A673 (cell line): ENCODE data around the gene TUBA3E.

Experiments
- CTCF ChIP-seq: fragments of 300-800, 200-600 bp; sonication (generic); conservative IDR thresholded peaks from 2 replicates; pipeline ENCODE4 v1.5.1; 2017; ENCODE audit warnings: low read depth, mild to moderate bottlenecking, antibody characterized with exemption, low read length, moderate library complexity, mixed read lengths
- EZH2 ChIP-seq: fragments of 200-600 bp; sonication (generic); IDR thresholded peaks from 2 replicates; pipeline ENCODE4 v1.6.1; 2017; ENCODE audit warnings: borderline replicate concordance, low read depth, mild to moderate bottlenecking, mixed read lengths, antibody characterized with exemption, low read length; ENCODE audit not compliant: poor library complexity, severe bottlenecking

- TF ChIP-seq CTCF (no peak), EZH2 (no peak)
Observed at GRCh38 chr2:130187268-130187667, 11.0 kb downstream of the TUBA3E start.
